Thoracic aorta (tissue), 2 donors: ENCODE data around the gene MAPK14. TPM values are rescaled to one million over a fixed set of nuclear protein-coding genes. Genes with fewer than 3 reads are reported as not detected.
A peak's percentile ranks its signal among the peaks of the same experiment; 100 is the strongest.

ENCODE experiments used
- ATAC-seq: fragments of 150-250 bp; one replicate; pipeline ENCODE4 v1.8.0; 2017; ENCODE audit warnings: low read depth; ENCODE audit not compliant: insufficient number of reproducible peaks, low FRiP score
- DNase-seq: peaks from one replicate; pipeline ENCODE4 v3.0.0-alpha.2; 2020; ENCODE audit warnings: low spot score
- H3K27ac ChIP-seq, 2 donors: fragments of 200-600 bp; sonication (generic); 1 replicate in 1 of 2; 2 replicates in 1 of 2; pipeline ENCODE4 v1.5.1; 2016; ENCODE audit warnings: mild to moderate bottlenecking in 2 of 2, moderate library complexity in 2 of 2
- H3K27me3 ChIP-seq: fragments of 200-600 bp; sonication (generic); replicated peaks from 2 replicates; pipeline ENCODE4 v1.6.0; 2016; ENCODE audit warnings: mild to moderate bottlenecking; ENCODE audit not compliant: insufficient read depth
- H3K36me3 ChIP-seq: fragments of 200-600 bp; sonication (generic); one replicate; pipeline ENCODE4 v1.5.1; 2016
- H3K4me1 ChIP-seq, 2 donors: fragments of 200-600 bp; sonication (generic); 1 replicate in 1 of 2; 2 replicates in 1 of 2; pipeline versions ENCODE4 v1.5.1 to v1.6.0; 2016; ENCODE audit warnings: low read depth in 2 of 2, mild to moderate bottlenecking in 1 of 2; ENCODE audit not compliant: control insufficient read depth in 1 of 2
- H3K4me3 ChIP-seq: fragments of 200-600 bp; sonication (generic); 2 replicates; pipeline ENCODE4 v1.5.1; 2016; ENCODE audit warnings: mild to moderate bottlenecking
- H3K9me3 ChIP-seq: fragments of 200-600 bp; sonication (generic); 2 replicates; pipeline ENCODE4 v1.5.1; 2016
- CTCF ChIP-seq: fragments of 200-600 bp; sonication (generic); IDR thresholded peaks from one replicate; pipeline ENCODE4 v1.5.1; 2019; ENCODE audit warnings: antibody characterized with exemption
- total RNA-seq, 2 donors: library from RNA; depleted of rRNA; stranded (reverse); fragments of >200 nt; gene quantifications; one replicate each; pipeline versions ENCODE4 v1.1.0 to v1.2.3, GENCODE V29; 2016

Gene MAPK14
- total RNA-seq, 2 donors from 2014 or later, result 61.9 to 106 TPM

GRCh38 chr6:36094238-36094637 lies 66.6 kb downstream of the MAPK14 start:
- H3K36me3 ChIP-seq, result no peaks in the 10 kb centered on the region
- peaks cover 0 to 7% of the 10 kb centered on the region in 2 donors for H3K4me1 ChIP-seq
- TF ChIP-seq CTCF, result no peak
- no peak overlapping the region for H3K27ac ChIP-seq
- H3K9me3 ChIP-seq, result no peaks in the 10 kb centered on the region
- ATAC-seq (no peak), DNase-seq (no peak)
- no peaks in the 10 kb centered on the region for H3K27me3 ChIP-seq
- H3K4me3 ChIP-seq, result no peak overlapping the region

GRCh38 chr6:36094753-36095496 lies 67.3 kb downstream of the MAPK14 start:
- Histone ChIP-seq H3K4me3 (no peak overlapping the region), H3K36me3 (no peaks in the 10 kb centered on the region), H3K27ac (peak overlapping the region in 1 of 2 donors; percentile 27), H3K27me3 (no peaks in the 10 kb centered on the region), H3K9me3 (no peaks in the 10 kb centered on the region), H3K4me1 (peaks cover 0 to 7% of the 10 kb centered on the region in 2 donors)
- ATAC-seq (peak; percentile 65), DNase-seq (peak; percentile 46)
- peak; percentile 93 for TF ChIP-seq CTCF

GRCh38 chr6:36095497-36096391 lies 68.1 kb downstream of the MAPK14 start:
- H3K27ac ChIP-seq, result no peak overlapping the region
- DNase-seq, result no peak
- peaks cover 0 to 7% of the 10 kb centered on the region in 2 donors for H3K4me1 ChIP-seq
- H3K36me3 ChIP-seq, result no peaks in the 10 kb centered on the region
- H3K4me3 ChIP-seq, result no peak overlapping the region
- no peaks in the 10 kb centered on the region for H3K9me3 ChIP-seq
- no peak for ATAC-seq
- no peaks in the 10 kb centered on the region for H3K27me3 ChIP-seq
- peak; percentile 2 for TF ChIP-seq CTCF

- TF ChIP-seq CTCF, result no peak
- Histone ChIP-seq H3K36me3 (peaks cover 12% of the 10 kb centered on the region), H3K27me3 (no peaks in the 10 kb centered on the region), H3K4me3 (no peak overlapping the region), H3K9me3 (no peaks in the 10 kb centered on the region), H3K4me1 (peaks cover 0 to 7% of the 10 kb centered on the region in 2 donors), H3K27ac (no peak overlapping the region)
- no peak for ATAC-seq
- DNase-seq, result no peak
Measured at GRCh38 chr6:36098253-36098919, 70.8 kb downstream of the MAPK14 start.
